HG02884 (cell line): ENCODE measurements around the gene TMPRSS2.

Experiments used
- ATAC-seq: cut with Tn5 transposase; IDR thresholded peaks from one replicate; pipeline ENCODE4 v1.9.1; 2021; ENCODE audit warnings: mild to moderate bottlenecking, moderate library complexity; ENCODE audit not compliant: unreplicated experiment

TMPRSS2 gene

DNA sequence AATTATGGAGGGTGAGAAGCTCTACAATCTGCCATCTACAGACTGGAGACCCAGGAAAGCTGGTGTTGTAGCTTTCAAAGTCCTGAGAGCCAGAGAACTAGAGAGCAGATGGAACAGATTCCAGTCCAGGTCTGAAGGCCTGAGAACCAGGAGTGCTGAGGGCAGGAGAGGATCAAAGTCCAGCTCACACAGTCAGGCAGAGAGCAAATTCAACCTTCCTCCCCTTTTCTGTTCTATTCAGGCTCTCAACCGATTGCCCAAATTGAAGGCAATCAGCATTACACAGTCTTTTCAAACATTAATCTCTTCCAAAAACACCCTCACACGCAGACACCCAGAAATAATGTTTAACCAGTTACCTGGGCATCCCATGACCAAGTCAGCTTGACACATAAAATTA lies 2.5 kb upstream of the TMPRSS2 start:
- no peak for ATAC-seq

DNA sequence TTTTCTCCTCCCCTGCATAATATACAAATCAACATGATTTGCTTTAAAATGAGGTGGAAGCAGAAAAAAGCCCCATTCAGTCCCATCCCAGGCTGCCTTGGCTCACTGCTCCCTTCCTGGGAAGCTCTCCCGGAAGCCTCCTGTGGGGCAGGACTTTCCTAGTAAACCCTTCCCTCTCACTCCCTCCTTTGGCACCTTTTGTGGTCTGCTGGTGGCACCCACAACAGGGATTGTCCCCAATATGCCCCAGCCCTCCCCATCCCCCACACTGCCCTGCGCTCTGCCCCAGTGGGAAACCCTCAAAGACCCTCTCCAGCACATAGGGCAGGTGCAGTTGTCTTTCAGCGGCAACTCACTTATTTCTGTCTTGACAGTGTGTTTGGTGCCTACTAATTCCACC lies 1.8 kb upstream of the TMPRSS2 start:
- ATAC-seq, result no peak

DNA sequence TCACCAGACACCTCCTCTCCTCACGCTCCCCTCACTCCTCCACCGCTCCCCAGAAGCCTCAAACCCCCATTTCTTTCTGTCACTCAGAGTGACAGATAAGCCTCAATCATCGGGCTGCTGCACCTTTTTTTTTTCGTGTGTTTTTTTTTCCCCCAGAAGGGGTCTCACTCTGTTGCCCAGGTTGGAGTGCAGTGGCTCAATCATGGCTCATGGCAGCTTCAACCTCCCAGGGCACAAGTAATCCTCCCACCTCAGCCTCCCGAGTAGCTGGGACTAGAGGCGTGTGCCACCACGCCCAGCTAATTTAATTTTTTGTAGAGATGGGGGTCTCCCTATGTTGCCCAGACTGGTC lies 1.2 kb upstream of the TMPRSS2 start:
- no peak for ATAC-seq

DNA sequence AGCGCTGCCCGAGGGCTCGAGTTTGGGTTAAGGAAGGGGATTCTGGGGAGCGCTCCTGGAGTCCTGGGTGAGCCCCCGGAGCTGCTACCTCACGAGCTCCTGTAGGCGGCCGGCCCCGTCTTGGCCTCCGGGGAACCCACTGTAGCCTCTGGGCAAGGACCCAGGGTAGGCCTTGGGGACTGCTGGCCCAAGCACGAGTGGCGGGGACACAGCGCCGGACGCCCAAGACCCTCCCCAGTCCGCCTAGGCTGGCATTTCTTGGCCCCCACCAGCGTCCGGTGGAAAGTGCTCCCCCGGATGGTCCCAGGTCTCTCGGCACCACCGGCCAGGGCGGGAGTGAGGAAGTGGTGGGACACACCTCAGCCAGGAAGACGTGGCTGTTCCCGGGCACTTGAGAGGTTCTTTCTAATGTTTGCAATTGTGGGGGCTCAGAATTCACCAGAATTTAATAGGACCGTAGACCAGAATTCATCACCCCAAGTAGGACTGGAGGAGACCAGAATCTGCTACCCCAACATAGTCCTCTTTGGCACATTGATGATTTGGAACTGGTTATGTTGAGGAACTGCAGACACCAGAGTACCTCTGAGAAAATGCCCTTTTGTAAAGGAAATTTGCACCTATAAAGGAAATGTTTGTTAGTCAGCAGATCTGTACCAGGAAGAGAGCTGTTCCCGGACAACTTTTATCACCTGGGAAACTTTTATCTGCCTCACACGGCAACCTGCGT lies 622 bp upstream of the TMPRSS2 start:
- no peak for ATAC-seq

DNA sequence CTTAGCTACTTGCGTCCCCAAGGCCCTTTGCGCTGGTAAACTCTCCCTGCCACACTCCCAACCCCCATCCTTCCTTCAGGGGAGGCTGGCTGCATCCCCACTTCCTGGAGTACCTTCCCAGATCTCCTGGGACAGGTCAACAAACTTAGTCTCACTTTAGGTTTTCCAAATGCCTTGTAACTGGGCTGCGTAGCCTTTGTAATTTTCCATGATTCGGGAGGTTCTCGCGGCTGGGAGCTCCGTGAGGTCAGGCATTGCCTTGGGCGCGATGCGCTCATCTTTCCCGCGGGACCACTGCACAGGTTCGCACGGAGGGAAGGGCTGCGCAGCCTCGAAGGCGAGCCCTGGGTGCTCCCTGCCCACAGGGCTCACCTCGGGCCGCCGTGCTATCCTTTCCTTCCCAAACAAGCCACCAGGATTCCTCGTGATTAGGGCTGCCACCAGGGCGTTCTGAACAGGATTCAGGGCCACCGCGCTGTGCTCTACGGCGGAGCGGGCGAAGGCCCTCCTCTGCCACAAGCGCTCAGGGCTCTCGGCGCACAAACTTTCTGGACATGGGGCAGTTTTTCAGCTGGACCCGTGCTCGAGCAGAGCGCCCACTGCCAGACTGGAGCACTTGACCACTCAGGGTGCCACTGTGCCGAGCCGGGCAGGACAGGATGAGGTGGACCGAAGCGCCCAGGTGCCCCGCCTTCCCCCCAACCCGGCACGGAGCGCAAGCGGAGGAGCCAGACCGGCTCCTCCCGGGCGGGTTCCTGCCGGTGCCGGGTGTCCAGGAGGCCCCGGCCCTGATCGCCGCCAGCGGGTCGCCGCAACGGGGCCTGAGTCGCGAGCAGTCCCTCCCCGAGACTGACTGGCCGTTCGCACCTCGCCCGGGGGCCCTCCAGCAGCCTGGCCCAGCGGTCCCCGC lies 1.1 kb downstream of the TMPRSS2 start:
- ATAC-seq, result no peak

DNA sequence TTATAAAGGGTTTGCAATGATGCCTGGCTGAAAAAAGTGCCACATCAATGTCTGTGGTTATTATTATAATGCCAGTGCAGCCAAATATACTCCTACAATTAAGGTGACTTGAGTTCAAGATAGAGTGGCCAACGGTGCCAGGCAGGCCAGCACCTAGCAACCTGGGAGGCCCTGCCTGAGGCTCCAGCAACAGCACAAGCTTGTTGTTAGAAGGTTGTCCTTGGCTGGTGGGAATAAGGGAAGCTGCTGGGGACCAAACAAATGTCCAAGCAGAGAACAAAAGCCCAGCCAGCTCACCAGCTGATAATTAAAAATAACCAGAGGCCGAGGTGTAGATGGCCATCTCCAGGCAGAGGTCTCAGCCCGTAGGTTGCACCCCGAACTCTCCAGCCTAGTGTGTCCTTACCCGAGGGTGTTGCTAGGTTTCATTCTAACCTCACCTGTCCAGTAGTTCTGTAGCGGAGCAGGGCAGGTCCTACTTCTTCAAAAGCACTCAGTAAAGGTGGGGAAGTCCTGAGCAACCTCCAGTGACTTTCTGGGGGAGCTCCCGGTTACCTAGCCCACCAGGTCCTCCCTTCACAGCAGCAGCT lies 1.9 kb downstream of the TMPRSS2 start:
- no peak for ATAC-seq

DNA sequence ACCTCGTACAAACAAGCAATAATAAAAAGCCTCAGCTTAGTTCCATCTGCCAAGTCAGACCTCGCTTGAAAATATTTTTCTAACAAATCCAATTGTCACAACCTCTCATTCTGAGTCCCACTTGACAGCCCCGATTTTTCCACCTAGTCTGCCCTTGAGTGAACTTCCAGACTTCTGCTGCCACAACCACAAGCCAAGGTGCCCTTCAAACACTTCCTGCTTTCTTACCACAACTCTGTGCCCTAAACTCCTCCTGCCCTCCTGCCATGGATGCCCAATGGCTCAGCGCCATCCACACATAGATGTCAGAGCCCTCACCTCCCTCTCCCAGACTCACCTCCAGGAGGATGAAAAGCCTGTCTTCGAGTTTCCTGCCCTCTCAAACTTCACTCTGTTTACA lies 3.9 kb downstream of the TMPRSS2 start:
- ATAC-seq, result no peak

DNA sequence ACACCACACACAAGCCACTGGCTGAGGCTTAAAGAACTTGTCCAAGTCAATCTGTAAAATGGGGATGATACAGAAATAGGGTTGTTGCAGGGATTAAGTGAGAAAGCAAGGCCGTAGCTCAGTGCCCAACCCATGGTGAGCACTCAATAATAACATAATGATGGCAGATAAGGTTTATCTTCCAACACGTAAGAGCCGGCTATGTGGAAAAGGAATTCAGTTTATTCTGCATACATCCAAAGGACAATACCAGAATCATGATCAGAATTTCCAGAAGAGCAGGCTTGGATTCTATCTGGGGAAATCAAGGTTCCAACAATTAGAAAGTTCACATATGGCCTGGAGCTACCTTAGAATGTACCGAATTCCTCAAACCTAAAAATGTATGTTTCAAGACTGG lies 4.6 kb downstream of the TMPRSS2 start:
- ATAC-seq, result no peak

DNA sequence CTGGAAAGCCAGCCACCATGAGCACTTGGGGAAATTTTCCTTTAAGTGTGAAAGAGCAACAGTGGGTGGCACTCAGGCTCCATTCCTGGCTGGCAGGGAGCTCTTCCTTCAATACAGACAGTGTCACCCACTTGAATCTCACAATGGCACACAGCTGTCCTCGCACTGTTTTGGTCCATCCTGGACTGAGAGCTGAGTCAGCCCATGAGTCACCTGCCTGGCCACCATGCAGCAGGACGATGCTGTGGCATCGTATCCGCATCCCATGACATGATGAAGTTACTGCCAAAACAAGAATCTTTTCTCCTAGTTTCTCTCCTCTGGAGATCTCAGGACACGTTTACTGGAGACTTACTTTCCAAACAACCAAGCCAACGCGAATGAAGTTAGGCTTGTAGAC lies 6.0 kb downstream of the TMPRSS2 start:
- ATAC-seq, result no peak

DNA sequence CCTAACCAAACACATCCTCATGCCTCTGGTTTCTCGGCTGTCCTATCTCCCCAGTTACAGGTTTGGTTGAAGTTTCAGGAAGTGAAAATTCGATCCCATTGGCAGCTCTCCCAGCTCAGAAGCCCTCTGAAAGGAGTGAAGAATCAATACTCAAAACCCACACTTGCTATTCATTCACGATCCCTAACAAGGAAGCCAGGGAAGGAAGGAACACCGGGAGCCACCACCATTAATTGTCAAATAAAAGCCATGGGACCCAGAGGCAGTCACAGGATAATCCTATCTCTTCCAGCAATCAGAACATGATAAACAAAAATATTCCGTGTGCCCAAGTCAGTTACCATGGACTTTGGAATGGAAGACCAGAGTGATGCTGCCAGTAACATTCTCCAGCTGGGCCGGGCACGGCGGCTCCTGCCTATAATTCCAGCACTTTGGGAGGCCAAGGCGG lies 7.0 kb downstream of the TMPRSS2 start:
- ATAC-seq, result no peak

DNA sequence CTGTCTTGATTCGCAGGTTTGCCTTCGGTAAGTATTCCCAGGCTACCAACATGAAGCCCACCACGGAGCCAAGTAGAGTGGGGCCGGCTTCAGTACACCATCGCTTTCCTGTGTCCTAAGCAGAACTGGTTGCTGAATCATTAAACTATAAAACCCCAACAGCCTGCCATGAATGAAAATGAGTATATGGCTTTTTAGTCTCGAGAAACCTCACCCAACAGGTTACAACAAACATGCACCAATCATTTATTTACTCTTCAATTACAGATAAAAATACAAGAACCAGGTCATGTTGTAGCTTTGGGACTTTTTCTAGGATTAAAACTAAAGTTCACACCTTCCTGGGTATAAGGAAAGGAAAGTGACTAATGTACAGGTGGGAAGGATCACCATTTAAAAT lies 7.6 kb downstream of the TMPRSS2 start:
- no peak for ATAC-seq

DNA sequence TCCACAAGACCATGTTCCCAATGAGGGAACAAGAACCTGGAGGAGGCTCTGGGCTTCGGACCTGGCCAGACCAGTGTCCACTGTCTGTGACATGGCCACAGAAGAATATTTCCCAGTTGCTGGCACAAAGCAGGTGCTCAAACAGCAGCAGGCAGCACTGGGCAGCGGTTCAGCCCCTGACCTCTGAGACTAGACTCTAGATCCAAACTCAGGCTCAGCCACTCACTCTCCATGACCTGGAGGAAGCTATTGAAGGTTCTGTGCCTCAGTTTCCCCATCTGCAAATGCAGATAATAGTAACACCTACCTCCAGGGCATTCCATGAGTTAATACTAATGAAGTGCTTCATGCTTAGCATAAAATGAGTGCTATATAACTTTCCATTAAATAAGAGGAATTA lies 8.0 kb downstream of the TMPRSS2 start:
- no peak for ATAC-seq

DNA sequence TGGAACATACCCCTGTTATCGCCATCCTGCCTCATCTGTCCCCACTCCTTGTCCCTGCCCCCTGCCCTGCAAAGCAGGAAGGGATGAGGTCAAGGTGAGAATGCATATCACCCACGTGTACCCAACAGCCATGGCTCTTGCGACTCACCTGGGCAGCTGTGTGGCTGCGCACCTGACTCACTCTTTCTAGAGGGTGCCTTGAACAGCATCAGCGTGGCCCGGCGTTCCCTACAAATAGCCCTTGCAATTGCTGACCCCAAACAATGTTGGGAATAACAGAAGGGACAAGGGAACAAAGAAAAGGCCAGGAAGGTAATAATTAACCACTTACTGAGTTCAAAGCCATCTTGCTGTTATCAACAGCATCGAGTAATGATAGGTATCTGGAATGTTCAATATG lies 10.2 kb downstream of the TMPRSS2 start:
- ATAC-seq, result no peak

DNA sequence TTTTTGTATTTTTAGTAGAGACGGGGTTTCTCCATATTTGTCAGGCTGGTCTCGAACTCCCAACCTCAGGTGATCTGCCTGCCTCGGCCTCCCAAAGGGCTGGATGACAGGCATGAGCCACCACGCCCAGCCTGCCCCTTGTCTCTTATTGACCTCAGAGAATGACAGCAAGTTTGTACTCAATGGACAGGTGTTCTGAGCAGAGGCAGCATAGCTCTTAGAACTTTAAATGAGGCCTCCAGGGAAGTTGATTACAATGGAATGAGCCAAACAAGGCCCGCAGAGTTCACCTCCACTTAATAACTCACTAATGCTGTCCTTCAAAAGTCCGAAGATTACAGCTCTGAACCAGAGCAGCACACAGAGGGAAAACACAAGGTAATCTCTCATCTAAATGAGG lies 10.9 kb downstream of the TMPRSS2 start:
- ATAC-seq, result no peak

DNA sequence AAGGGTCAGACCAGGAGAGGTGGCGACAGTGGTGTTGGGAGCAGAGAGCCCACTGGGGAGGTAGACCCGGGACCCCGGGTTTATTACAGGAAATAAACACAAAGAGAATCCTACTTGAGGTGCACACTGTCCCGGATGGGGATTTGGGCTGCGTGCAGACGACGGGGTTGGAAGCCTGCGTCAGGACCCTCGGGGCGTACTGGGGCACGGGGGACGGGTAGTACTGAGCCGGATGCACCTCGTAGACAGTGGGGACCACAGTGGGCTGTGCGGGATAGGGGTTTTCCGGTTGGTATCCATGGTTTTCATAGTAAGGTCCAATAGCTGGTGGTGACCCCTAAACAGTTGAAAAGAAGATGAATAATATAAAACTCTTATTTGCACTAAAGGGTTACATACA lies 13.7 kb downstream of the TMPRSS2 start:
- no peak for ATAC-seq

DNA sequence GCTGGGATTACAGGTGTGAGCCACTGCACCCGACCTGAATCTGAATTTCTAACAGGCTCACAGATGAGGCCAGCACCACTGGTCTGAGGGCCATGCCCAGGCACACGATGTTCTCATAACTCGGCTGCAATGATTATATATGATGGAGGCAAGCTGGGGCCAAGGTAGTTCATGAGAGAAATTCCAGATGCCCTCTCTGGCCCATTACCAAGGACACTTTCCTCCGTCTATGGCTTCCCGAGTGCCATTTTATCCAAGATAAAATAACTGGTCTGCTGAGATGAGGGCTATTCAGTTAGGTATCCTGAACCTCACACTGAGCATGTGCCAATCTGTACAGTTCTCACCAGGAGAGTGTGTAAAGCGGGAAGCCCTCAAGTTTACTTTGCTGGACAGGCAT lies 16.5 kb downstream of the TMPRSS2 start:
- no peak for ATAC-seq

DNA sequence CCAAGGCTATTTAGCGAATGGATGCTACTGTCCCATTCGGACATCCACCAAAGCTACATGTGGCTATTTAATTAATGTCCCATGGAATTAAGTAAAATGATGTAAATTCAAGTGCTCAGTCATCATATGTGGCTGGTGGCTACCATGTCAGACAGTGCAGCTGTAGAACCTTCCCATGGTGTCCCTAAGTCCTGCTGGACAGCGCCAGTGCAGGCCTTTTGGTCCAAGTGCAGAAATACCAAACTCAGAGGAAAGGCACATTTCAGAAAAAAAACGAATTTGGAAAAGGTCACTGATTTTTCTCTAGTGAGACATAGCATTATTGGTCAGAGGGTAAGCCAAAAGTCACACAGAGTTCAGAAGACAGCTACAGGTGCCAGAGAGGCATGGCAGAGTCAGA lies 17.6 kb downstream of the TMPRSS2 start:
- no peak for ATAC-seq

DNA sequence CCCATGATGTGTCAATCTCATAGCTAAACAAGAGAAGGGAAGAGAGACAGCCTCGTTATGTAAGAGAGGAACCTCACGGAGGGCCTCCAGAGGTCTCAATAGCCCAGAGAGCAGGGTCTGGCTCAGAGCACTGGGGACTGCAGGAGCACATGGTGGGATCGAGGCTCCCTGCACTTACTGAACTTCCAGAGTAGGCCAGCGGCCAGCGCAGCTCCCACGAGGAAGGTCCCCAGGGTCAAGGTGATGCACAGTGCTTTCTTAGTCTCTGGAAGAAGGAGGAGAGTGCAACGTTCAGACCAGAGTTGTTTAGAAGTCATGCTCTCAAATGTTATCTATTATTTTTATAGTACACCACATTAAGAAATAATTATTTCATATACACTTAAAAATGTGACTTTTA lies 18.6 kb downstream of the TMPRSS2 start:
- no peak for ATAC-seq

DNA sequence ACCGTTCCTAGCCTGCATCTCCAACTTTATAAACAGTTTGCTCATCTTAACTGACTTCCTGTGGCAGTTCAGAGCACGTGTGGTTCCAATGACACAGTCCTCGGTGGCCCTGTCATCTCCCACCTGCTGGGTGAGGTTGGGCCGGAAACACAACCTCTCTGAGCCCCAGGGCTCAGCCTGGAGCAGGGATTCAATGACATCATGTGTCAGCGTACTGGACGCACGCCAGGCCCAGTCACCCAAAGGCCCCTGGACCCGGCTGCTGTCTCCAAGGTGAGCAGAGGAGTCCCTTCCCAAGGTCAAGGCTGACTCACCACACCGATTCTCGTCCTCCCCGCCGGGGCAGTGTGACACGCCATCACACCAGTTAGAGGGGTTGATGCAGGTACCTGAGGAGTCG lies 19.9 kb downstream of the TMPRSS2 start:
- ATAC-seq, result no peak

DNA sequence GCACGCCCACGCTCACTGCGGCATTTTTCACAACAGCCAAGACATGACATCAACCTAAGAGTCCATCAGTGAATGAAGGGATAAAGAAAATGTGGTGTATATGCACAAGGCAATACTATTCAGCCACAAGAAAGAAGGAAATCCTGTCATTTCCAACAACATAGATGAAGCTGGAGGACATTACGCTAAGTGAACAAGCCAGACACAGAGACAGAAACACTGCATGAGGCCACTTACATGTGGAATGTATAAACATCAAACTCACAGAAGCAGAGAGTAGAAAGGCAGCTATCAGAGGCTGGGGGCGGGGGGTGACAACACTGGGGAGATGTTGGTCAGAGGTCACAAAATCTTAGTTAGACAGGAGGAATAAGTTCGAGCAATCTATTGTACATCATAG lies 20.9 kb downstream of the TMPRSS2 start:
- ATAC-seq, result no peak

DNA sequence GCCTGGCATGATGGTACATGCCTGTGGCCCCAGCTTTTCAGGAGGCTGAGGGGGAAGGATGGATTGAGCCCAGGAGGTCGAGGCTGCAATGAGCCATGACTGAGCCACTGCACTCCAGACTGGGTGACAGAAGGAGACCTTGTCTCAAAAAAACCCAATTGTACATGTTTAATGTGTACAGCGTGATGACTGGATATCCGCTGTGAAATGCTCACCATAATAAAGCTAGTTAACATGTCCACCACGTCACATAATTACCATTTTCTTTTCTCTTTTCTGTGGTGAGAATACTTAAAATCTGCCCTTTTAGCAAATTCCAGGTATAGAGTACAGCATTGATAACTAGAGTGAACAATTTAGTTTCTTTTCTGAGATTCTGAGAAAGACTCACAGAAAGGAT lies 24.0 kb downstream of the TMPRSS2 start:
- ATAC-seq, result no peak

DNA sequence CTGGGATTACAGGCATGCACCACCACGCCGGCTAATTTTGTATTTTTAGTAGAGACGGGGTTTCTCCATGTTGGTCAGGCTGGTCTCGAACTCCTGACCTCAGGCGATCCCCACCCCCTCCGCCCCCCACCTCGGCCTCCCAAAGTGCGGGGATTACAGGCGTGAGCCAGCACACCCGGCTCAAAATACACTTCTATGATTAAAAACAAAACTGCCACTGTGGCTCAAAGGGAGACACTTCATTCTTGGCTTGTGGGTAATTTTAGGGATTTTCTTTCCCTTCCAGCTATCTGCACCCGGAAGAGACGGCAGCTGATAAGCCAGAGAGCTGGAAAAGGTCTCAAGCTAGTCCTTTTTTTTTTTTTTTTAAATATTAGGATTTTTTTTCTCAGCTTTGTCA lies 24.5 kb downstream of the TMPRSS2 start:
- ATAC-seq, result no peak
